Natural killer cell (primary cell): ENCODE results near the gene HADH. TPM values are rescaled to one million over a fixed set of nuclear protein-coding genes. Genes with fewer than 3 reads are reported as not detected.

Source experiments
- ATAC-seq, 3 donors: fragments of 150-1000 bp in 2 of 3; fragments of 200-7000 bp in 1 of 3; cut with Tn5 transposase; 1 replicate in 1 of 3; 2 replicates in 2 of 3; pipeline ENCODE4 v1.10.0; 2021; ENCODE audit warnings: mild to moderate bottlenecking in 2 of 3, moderate library complexity in 2 of 3
- DNase-seq, 2 donors: peaks; one replicate each; pipeline versions ENCODE4 v3.0.0 to v3.0.0-alpha.2; 2013 to 2021; ENCODE audit warnings: mixed read lengths in 1 of 2
- H3K27ac ChIP-seq: one replicate; pipeline ENCODE4 v1.5.1; 2013; ENCODE audit warnings: mild to moderate bottlenecking, low read length
- H3K27me3 ChIP-seq: one replicate; pipeline ENCODE4 v1.6.1; 2013; ENCODE audit warnings: low read length; ENCODE audit not compliant: control insufficient read depth, insufficient read depth
- H3K36me3 ChIP-seq: one replicate; pipeline ENCODE4 v1.6.1; 2013; ENCODE audit warnings: low read length; ENCODE audit not compliant: control insufficient read depth, insufficient read depth
- H3K4me1 ChIP-seq: one replicate; pipeline ENCODE4 v1.6.1; 2013; ENCODE audit warnings: low read length; ENCODE audit not compliant: control insufficient read depth, insufficient read depth
- H3K4me3 ChIP-seq: one replicate; pipeline ENCODE4 v1.5.1; 2013; ENCODE audit warnings: low read length
- H3K9me3 ChIP-seq: one replicate; pipeline ENCODE4 v1.6.1; 2013; ENCODE audit warnings: low read length; ENCODE audit not compliant: control insufficient read depth, insufficient read depth
- H3K27ac Mint-ChIP-seq, 2 donors: one replicate each; pipeline ENCODE4 v1.8.0; 2022; ENCODE audit warnings: mild to moderate bottlenecking in 2 of 2, mixed read lengths in 2 of 2, moderate library complexity in 1 of 2
- H3K27me3 Mint-ChIP-seq, 2 donors: one replicate each; pipeline ENCODE4 v1.8.0; 2022; ENCODE audit warnings: low read depth in 2 of 2, mixed read lengths in 2 of 2
- H3K36me3 Mint-ChIP-seq: one replicate; pipeline ENCODE4 v1.8.0; 2022; ENCODE audit warnings: mixed read lengths
- H3K4me1 Mint-ChIP-seq, 2 donors: one replicate each; pipeline ENCODE4 v1.8.0; 2022; ENCODE audit warnings: mixed read lengths in 2 of 2
- H3K4me3 Mint-ChIP-seq: one replicate; pipeline ENCODE4 v1.8.0; 2022; ENCODE audit warnings: mild to moderate bottlenecking, moderate library complexity, mixed read lengths
- H3K9me3 Mint-ChIP-seq, 2 donors: one replicate each; pipeline ENCODE4 v1.8.0; 2022; ENCODE audit warnings: mixed read lengths in 2 of 2
- WGBS: methylation state at CpG from one replicate; pipeline ENCODE4 v1.1.7; 2013; ENCODE audit warnings: missing lambda C conversion rate; ENCODE audit not compliant: insufficient coverage; 5-methylcytosine and 5-hydroxymethylcytosine counted together
- intact Hi-C: fragments of 100-400 bp; cut with micrococcal nuclease; formaldehyde crosslinking; loops from one replicate; pipeline ENCODE4 v1.14.2; 2022
- total RNA-seq, 4 donors: library from RNA; stranded (reverse); fragments of 120-200 nt in 1 of 4; gene quantifications; one replicate each; pipeline versions ENCODE4 v1.2.3 to v1.2.4, GENCODE V29; 2013 to 2022
- TF ChIP-seq, protein P1 (sequence below): fragments of 200-600 bp; IDR thresholded peaks from one replicate; pipeline ENCODE4 v1.8.0; 2022; ENCODE audit warnings: antibody characterized with exemption

Gene HADH
- total RNA-seq, 3 donors from 2014 or later (not counting 1 experiment from before 2014, with no cell fraction given): 9.1 to 16.5 (median 14.4) TPM

DNA sequence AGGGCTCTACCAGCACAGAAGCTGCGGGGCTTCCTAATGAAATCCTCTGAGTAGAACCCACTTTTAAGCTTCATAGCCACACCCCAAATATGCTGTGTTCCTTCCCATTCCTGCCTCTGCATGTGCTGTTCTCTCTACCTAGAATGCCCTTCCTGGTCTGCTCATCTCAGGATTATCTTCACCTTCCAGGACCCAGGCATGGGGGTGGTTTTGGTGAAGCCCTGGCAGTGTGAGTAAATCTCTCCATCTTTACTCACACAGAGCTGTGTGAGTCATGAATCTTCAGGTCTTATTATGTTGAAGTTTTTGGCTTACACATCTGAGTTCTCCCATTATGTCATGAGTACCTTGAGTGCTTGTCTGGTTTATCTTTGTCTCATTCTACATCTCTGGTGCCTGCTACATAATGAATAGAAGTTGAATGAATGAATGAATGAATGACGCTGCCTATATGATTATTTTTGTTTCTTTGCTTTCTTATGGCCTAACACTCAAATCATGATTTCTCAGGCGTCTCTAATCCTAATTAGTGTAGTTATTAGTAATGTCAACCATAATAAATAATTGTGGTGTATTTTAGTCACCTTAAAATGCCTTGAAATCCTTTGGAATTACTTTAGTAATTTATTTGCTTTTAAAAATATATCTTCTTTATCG is 41.9 kb downstream of the HADH start:
- no peaks in the 10 kb centered on the region for H3K27me3 ChIP-seq
- H3K9me3 Mint-ChIP-seq: no peaks in the 10 kb centered on the region
- H3K9me3 ChIP-seq: no peaks in the 10 kb centered on the region
- no peaks in the 10 kb centered on the region for H3K27me3 Mint-ChIP-seq
- no peak for DNase-seq
- intact Hi-C loops: loop anchor here (5.0 kb wide), 1 partner anchor 541 kb away; no protein-coding TSS in a partner anchor
- H3K4me1 ChIP-seq: peaks cover 7% of the 10 kb centered on the region
- H3K36me3 ChIP-seq: peaks cover 20% of the 10 kb centered on the region
- H3K4me3 ChIP-seq: no peak overlapping the region
- no peak overlapping the region for H3K27ac Mint-ChIP-seq
- TF ChIP-seq, protein P1, sequence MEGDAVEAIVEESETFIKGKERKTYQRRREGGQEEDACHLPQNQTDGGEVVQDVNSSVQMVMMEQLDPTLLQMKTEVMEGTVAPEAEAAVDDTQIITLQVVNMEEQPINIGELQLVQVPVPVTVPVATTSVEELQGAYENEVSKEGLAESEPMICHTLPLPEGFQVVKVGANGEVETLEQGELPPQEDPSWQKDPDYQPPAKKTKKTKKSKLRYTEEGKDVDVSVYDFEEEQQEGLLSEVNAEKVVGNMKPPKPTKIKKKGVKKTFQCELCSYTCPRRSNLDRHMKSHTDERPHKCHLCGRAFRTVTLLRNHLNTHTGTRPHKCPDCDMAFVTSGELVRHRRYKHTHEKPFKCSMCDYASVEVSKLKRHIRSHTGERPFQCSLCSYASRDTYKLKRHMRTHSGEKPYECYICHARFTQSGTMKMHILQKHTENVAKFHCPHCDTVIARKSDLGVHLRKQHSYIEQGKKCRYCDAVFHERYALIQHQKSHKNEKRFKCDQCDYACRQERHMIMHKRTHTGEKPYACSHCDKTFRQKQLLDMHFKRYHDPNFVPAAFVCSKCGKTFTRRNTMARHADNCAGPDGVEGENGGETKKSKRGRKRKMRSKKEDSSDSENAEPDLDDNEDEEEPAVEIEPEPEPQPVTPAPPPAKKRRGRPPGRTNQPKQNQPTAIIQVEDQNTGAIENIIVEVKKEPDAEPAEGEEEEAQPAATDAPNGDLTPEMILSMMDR: no peak
- ATAC-seq: no peak
- peaks cover 0 to 16% of the 10 kb centered on the region in 2 donors for H3K4me1 Mint-ChIP-seq
- WGBS: 98% methylated on average over 2 of the region's 4 CpGs
- H3K4me3 Mint-ChIP-seq: no peak overlapping the region
- no peak overlapping the region for H3K27ac ChIP-seq
- H3K36me3 Mint-ChIP-seq: no peaks in the 10 kb centered on the region

DNA sequence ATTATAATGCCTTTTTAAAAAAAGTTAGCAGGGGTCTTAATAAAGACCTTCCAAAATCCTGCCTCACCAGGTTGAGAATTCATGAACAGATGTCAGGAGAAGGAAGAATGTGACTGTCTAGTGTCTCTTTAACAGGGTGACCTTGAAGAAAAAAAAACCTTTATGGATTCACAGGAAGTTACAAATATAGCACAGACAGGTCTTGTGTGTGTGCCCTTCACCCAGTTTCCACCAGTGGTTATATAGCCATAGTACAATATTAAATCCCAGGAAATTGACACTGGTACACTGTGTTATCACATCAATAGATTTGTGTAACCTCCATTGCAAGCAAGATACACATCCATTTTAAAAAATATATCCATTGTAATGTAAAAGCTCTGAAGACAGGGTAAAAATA is 43.7 kb downstream of the HADH start:
- TF ChIP-seq, protein P1: no peak
- H3K4me1 ChIP-seq: peaks cover 7% of the 10 kb centered on the region
- no peak overlapping the region for H3K4me3 ChIP-seq
- ATAC-seq (no peak), DNase-seq (no peak)
- Mint-ChIP-seq H3K9me3 (no peaks in the 10 kb centered on the region), H3K27ac (no peak overlapping the region), H3K36me3 (no peaks in the 10 kb centered on the region), H3K4me1 (peaks cover 0 to 16% of the 10 kb centered on the region in 2 donors), H3K4me3 (no peak overlapping the region), H3K27me3 (no peaks in the 10 kb centered on the region)
- H3K36me3 ChIP-seq: peaks cover 14% of the 10 kb centered on the region
- intact Hi-C loops: loop anchor here (5.0 kb wide), 1 partner anchor 539 kb away; no protein-coding TSS in a partner anchor
- H3K9me3 ChIP-seq: no peaks in the 10 kb centered on the region
- H3K27ac ChIP-seq: no peak overlapping the region
- no peaks in the 10 kb centered on the region for H3K27me3 ChIP-seq

DNA sequence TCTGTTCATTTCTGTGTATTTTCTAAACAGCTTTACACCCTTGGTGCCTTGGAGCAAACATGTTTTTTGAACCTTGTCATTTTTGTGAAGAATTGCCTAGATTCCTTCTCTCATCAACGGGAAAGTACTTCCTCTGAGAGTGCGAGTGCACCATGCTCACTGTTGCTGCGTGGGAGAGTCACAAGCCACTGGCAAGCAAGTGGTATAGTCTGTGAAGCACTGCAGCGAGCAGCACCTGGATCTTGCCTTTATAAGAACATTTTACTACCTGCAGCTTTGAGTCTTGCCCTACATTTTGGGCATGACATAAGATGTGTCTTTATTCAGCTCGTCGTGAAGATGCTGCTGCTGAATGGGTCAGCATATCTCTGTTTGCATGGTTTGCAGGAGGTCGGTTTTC is 44.9 kb downstream of the HADH start:
- H3K27me3 ChIP-seq: no peaks in the 10 kb centered on the region
- no peaks in the 10 kb centered on the region for H3K9me3 Mint-ChIP-seq
- H3K27me3 Mint-ChIP-seq: no peaks in the 10 kb centered on the region
- intact Hi-C loops: loop anchor here (5.0 kb wide), 1 partner anchor 538 kb away; no protein-coding TSS in a partner anchor
- TF ChIP-seq, protein P1: no peak
- H3K36me3 Mint-ChIP-seq: no peaks in the 10 kb centered on the region
- WGBS: 72% methylated on average over 7 of the region's 7 CpGs
- H3K4me1 ChIP-seq: peaks cover 7% of the 10 kb centered on the region
- H3K4me3 Mint-ChIP-seq: no peak overlapping the region
- peak in 1 of 2 donors; percentile 45 for DNase-seq
- peaks cover 0 to 9% of the 10 kb centered on the region in 2 donors for H3K4me1 Mint-ChIP-seq
- H3K36me3 ChIP-seq: peaks cover 11% of the 10 kb centered on the region
- no peak overlapping the region for H3K27ac ChIP-seq
- no peak overlapping the region for H3K4me3 ChIP-seq
- H3K9me3 ChIP-seq: no peaks in the 10 kb centered on the region
- H3K27ac Mint-ChIP-seq: no peak overlapping the region
- ATAC-seq: no peak

DNA sequence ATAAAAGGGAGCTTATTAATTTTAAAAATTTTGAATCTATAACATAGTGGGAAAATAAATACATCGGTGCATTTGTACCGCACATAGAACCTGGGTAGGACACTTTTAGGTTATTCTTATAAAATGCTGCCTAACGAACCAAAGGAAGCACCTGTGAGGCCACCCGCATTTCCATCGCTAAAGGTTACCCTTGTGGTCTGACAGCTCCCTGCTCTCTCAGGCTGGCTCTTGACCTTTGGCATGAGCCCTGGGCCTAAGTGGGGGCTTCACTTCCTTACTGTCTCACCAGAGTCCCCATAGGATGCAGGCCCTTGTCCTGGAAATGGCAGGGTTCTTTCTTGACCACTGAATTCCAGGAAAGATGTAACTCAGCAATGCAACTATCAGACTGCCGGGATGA is 46.0 kb downstream of the HADH start:
- no peak overlapping the region for H3K4me3 ChIP-seq

More for the DNA sequence above, 46.0 kb downstream of the HADH start:
- no peaks in the 10 kb centered on the region for H3K27me3 Mint-ChIP-seq
- H3K27ac Mint-ChIP-seq: no peak overlapping the region
- Histone ChIP-seq H3K36me3 (peaks cover 11% of the 10 kb centered on the region), H3K9me3 (no peaks in the 10 kb centered on the region), H3K4me1 (no peaks in the 10 kb centered on the region), H3K27ac (no peak overlapping the region), H3K27me3 (no peaks in the 10 kb centered on the region)
- no peaks in the 10 kb centered on the region for H3K4me1 Mint-ChIP-seq
- H3K36me3 Mint-ChIP-seq: no peaks in the 10 kb centered on the region
- TF ChIP-seq, protein P1: no peak
- H3K9me3 Mint-ChIP-seq: no peaks in the 10 kb centered on the region
- H3K4me3 Mint-ChIP-seq: no peak overlapping the region
- 51% methylated on average over 6 of the region's 6 CpGs for WGBS
- intact Hi-C loops: no loop called here
- ATAC-seq: no peak
- DNase-seq: peak in 1 of 2 donors; percentile 24
